PC-9 (cell line): Measurements from ENCODE around the gene ZNF219.

Experiments
- CTCF ChIP-seq: fragments of 200-600 bp; sonication (generic); conservative IDR thresholded peaks from 2 replicates; pipeline ENCODE4 v1.6.1; 2017; ENCODE audit warnings: mixed run types, antibody characterized with exemption, mild to moderate bottlenecking, moderate library complexity
- EZH2 ChIP-seq: fragments of 200-600 bp; sonication (generic); IDR thresholded peaks from 2 replicates; pipeline ENCODE4 v1.8.0; 2017; ENCODE audit warnings: antibody characterized with exemption, low read depth

GRCh38 chr14:21050597-21050996, 47.9 kb downstream of the ZNF219 start:
- no peak for TF ChIP-seq CTCF
- no peak for TF ChIP-seq EZH2
